Measurements from ENCODE around the gene DOC2A. TPM values are rescaled to one million over a fixed set of nuclear protein-coding genes. Genes with fewer than 3 reads are reported as not detected.

Gene DOC2A
- total and polyA plus RNA-seq, 2 donors from 2014 or later, result 1.9 to 3.5 TPM

DNA sequence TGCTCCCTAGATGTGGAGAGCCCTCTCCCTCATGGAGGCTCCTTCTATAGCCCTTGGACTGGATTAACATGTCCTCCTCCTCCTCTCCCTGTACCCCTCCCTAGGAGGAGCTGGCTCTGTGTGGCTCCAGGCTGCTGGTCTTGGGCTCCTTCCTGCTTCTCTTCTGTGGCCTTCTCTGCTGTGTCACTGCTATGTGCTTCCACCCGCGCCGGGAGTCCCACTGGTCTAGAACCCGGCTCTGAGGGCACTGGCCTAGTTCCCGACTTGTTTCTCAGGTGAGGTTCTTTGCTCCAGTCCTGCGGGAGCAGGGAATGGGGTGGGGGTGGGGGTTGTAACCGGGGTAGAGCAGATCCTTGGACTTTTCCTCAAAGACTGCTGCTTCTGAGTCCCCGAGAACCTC lies 39.5 kb downstream of the DOC2A start:
- TF ChIP-seq, protein P1, sequence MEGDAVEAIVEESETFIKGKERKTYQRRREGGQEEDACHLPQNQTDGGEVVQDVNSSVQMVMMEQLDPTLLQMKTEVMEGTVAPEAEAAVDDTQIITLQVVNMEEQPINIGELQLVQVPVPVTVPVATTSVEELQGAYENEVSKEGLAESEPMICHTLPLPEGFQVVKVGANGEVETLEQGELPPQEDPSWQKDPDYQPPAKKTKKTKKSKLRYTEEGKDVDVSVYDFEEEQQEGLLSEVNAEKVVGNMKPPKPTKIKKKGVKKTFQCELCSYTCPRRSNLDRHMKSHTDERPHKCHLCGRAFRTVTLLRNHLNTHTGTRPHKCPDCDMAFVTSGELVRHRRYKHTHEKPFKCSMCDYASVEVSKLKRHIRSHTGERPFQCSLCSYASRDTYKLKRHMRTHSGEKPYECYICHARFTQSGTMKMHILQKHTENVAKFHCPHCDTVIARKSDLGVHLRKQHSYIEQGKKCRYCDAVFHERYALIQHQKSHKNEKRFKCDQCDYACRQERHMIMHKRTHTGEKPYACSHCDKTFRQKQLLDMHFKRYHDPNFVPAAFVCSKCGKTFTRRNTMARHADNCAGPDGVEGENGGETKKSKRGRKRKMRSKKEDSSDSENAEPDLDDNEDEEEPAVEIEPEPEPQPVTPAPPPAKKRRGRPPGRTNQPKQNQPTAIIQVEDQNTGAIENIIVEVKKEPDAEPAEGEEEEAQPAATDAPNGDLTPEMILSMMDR (IDR thresholded peaks at IDR 0.05; ENCODE audit: borderline replicate concordance, extremely low read depth, insufficient read depth), result no peak
- peaks cover 3 to 19% (median 5%) of the 10 kb centered on the region in 3 donors for H3K36me3 ChIP-seq (ENCODE audit: control insufficient read depth in 2 of 3, insufficient read depth in 3 of 3, low read length in 3 of 3)
- H3K27ac ChIP-seq (ENCODE audit: low read depth in 2 of 2, low read length in 2 of 2), result no peak overlapping the region
- no peak overlapping the region for H3K4me3 ChIP-seq (ENCODE audit: low read length in 3 of 3)
- H3K9me3 ChIP-seq (ENCODE audit: control insufficient read depth in 2 of 3, insufficient read depth in 1 of 3, low read length in 3 of 3), result no peaks in the 10 kb centered on the region
- intact Hi-C loops (cut with DNase I), result no loop called here
- DNase-seq, result no peak
- H3K9ac ChIP-seq (ENCODE audit: low read length in 3 of 3), result no peak overlapping the region
- H3K27me3 ChIP-seq (ENCODE audit: control insufficient read depth, insufficient read depth, low read length), result no peaks in the 10 kb centered on the region
- FAIRE-seq, result no peak
- H3K4me1 ChIP-seq (ENCODE audit: control insufficient read depth in 2 of 3, insufficient read depth in 2 of 3, low read depth in 1 of 3, low read length in 3 of 3), result peaks cover 0 to 19% (median 9%) of the 10 kb centered on the region in 3 donors

- Histone ChIP-seq H3K36me3 (ENCODE audit: control insufficient read depth in 2 of 3, insufficient read depth in 3 of 3, low read length in 3 of 3) (peaks cover 3 to 19% (median 5%) of the 10 kb centered on the region in 3 donors), H3K9me3 (ENCODE audit: control insufficient read depth in 2 of 3, insufficient read depth in 1 of 3, low read length in 3 of 3) (no peaks in the 10 kb centered on the region), H3K4me3 (ENCODE audit: low read length in 3 of 3) (no peak overlapping the region), H3K4me1 (ENCODE audit: control insufficient read depth in 2 of 3, insufficient read depth in 2 of 3, low read depth in 1 of 3, low read length in 3 of 3) (peaks cover 0 to 2% (median 0%) of the 10 kb centered on the region in 3 donors), H3K9ac (ENCODE audit: low read length in 3 of 3) (no peak overlapping the region), H3K27ac (ENCODE audit: low read depth in 2 of 2, low read length in 2 of 2) (no peak overlapping the region), H3K27me3 (ENCODE audit: control insufficient read depth, insufficient read depth, low read length) (no peaks in the 10 kb centered on the region)
- FAIRE-seq, result no peak
- DNase-seq, result no peak
- intact Hi-C loops (cut with DNase I), result no loop called here
- TF ChIP-seq, protein P1 (IDR thresholded peaks at IDR 0.05; ENCODE audit: borderline replicate concordance, extremely low read depth, insufficient read depth), result no peak
Observed at GRCh38 chr16:29968205-29968604, 42.6 kb downstream of the DOC2A start.

- no peak for FAIRE-seq
- peaks cover 0 to 12% (median 3%) of the 10 kb centered on the region in 3 donors for H3K4me1 ChIP-seq (ENCODE audit: control insufficient read depth in 2 of 3, insufficient read depth in 2 of 3, low read depth in 1 of 3, low read length in 3 of 3)
Observed at GRCh38 chr16:29963021-29963743, 47.6 kb downstream of the DOC2A start.

More at GRCh38 chr16:29963021-29963743, 47.6 kb downstream of the DOC2A start:
- Histone ChIP-seq H3K9me3 (ENCODE audit: control insufficient read depth in 2 of 3, insufficient read depth in 1 of 3, low read length in 3 of 3) (no peaks in the 10 kb centered on the region), H3K36me3 (ENCODE audit: control insufficient read depth in 2 of 3, insufficient read depth in 3 of 3, low read length in 3 of 3) (peaks cover 0 to 4% (median under 1%) of the 10 kb centered on the region in 3 donors), H3K9ac (ENCODE audit: low read length in 3 of 3) (peak overlapping the region in 1 of 3 donors; percentile 57), H3K4me3 (ENCODE audit: low read length in 3 of 3) (peak overlapping the region; percentile 72 to 86 (median 75)), H3K27ac (ENCODE audit: low read depth in 2 of 2, low read length in 2 of 2) (peak overlapping the region in 1 of 2 donors; percentile 88), H3K27me3 (ENCODE audit: control insufficient read depth, insufficient read depth, low read length) (no peaks in the 10 kb centered on the region)
- peak in 1 of 5 donors; percentile 75 for DNase-seq
- TF ChIP-seq, protein P1 (IDR thresholded peaks at IDR 0.05; ENCODE audit: borderline replicate concordance, extremely low read depth, insufficient read depth), result no peak
- intact Hi-C loops (cut with DNase I), result no loop called here

Measured in kidney (tissue), 14 donors.